OCI-LY1 (cell line): ENCODE results near the gene SEPTIN5.
A peak's percentile ranks its signal among the peaks of the same experiment; 100 is the strongest.
"Not testable (repeated sequence)": the region's sequence is repeated elsewhere in the genome, so short reads cannot be mapped to it uniquely, and the experiment has no call there.

Source experiments
- H2AFZ ChIP-seq: fragments of 200-600 bp; sonication (generic), shearing (Covaris generic); 2 replicates; pipeline ENCODE4 v1.6.0; 2014; ENCODE audit warnings: antibody characterized with exemption, mild to moderate bottlenecking, low read length
- H3F3A ChIP-seq: fragments of 200-600 bp; sonication (generic), shearing (Covaris generic); 2 replicates; pipeline ENCODE4 v1.6.0; 2014; ENCODE audit warnings: mild to moderate bottlenecking, antibody characterized with exemption, low read length, moderate library complexity; ENCODE audit not compliant: insufficient read depth
- H3K27ac ChIP-seq: fragments of 200-600 bp; sonication (generic); 2 replicates; pipeline ENCODE4 v1.5.1; 2014; ENCODE audit warnings: low read length, mixed run types, mild to moderate bottlenecking, low read depth; ENCODE audit not compliant: poor library complexity, severe bottlenecking
- H3K27me3 ChIP-seq: fragments of 200-600 bp; sonication (generic); 2 replicates; pipeline ENCODE4 v1.6.0; 2014; ENCODE audit warnings: antibody characterized with exemption, mild to moderate bottlenecking, low read length, moderate library complexity; ENCODE audit not compliant: insufficient read depth
- H3K36me3 ChIP-seq: fragments of 200-600 bp; sonication (generic); 2 replicates; pipeline ENCODE4 v1.6.1; 2014; ENCODE audit warnings: mild to moderate bottlenecking, antibody characterized with exemption, low read length, moderate library complexity, mixed read lengths; ENCODE audit not compliant: insufficient read depth
- H3K4me1 ChIP-seq: fragments of 200-600 bp; sonication (generic); 2 replicates; pipeline ENCODE4 v1.5.1; 2014; ENCODE audit warnings: mild to moderate bottlenecking, low read length, moderate library complexity; ENCODE audit not compliant: insufficient read depth, severe bottlenecking
- H3K4me2 ChIP-seq: fragments of 200-600 bp; sonication (generic), shearing (Covaris generic); 2 replicates; pipeline ENCODE4 v1.6.1; 2014; ENCODE audit warnings: low read length
- H3K4me3 ChIP-seq: fragments of 200-600 bp; sonication (generic); 2 replicates; pipeline ENCODE4 v1.5.1; 2014; ENCODE audit warnings: low read length, low read depth, mild to moderate bottlenecking, mixed read lengths; ENCODE audit not compliant: poor library complexity, severe bottlenecking
- H3K79me2 ChIP-seq: fragments of 200-600 bp; shearing (Covaris generic); 2 replicates; pipeline ENCODE4 v1.6.1; 2016; ENCODE audit warnings: mixed run types, low read length, mixed read lengths; ENCODE audit not compliant: insufficient read depth
- H3K9ac ChIP-seq: fragments of 200-600 bp; sonication (generic), shearing (Covaris generic); 2 replicates; pipeline ENCODE4 v1.6.1; 2014; ENCODE audit warnings: mild to moderate bottlenecking, low read length, mixed read lengths
- H3K9me2 ChIP-seq: fragments of 200-600 bp; sonication (generic), shearing (Covaris generic); 2 replicates; pipeline ENCODE4 v1.6.1; 2014; ENCODE audit warnings: low read depth, mild to moderate bottlenecking, low read length, mixed read lengths
- H3K9me3 ChIP-seq: fragments of 200-600 bp; shearing (Covaris generic); 2 replicates; pipeline ENCODE4 v1.6.1; 2014; ENCODE audit warnings: low read length, mixed read lengths
- H4K20me1 ChIP-seq: fragments of 200-600 bp; sonication (generic), shearing (Covaris generic); 2 replicates; pipeline ENCODE4 v1.6.0; 2016; ENCODE audit warnings: mild to moderate bottlenecking, low read length; ENCODE audit not compliant: insufficient read depth
- EZH2 ChIP-seq: fragments of 200-600 bp; sonication (generic), shearing (Covaris generic); IDR thresholded peaks from 2 replicates; pipeline ENCODE4 v1.8.0; 2017; ENCODE audit warnings: borderline replicate concordance, mixed run types, mild to moderate bottlenecking, antibody characterized with exemption, low read length, moderate library complexity, mixed read lengths
- TF ChIP-seq, protein P1 (sequence below): fragments of 200-600 bp; sonication (generic), shearing (Covaris generic); IDR thresholded peaks from 2 replicates; pipeline ENCODE4 v1.5.1; 2017; ENCODE audit warnings: mild to moderate bottlenecking, antibody characterized with exemption, low read length, moderate library complexity, mixed read lengths

Gene SEPTIN5

DNA sequence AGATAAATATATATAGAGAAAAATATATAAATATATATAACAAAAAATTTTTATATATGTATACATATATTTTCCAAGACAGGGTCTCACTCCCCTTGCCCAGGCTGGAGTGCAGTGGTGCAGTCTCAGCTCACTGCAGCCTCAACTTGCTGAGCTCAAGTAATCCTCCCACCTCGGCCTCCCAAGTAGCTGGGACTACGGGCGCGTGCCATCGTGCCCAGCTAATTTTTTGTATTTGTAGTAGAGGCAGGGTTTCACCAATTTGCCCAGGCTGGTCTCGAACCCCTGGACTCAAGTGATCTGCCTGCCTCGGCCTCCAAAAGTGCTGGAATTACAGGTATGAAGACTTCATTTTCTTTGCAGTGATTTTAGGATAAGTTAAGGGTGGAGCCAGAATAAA lies 38.9 kb upstream of the SEPTIN5 start:
- H3K36me3 ChIP-seq: no peaks in the 10 kb centered on the region
- no peaks in the 10 kb centered on the region for H3K9me2 ChIP-seq
- no peak overlapping the region for H3K4me2 ChIP-seq
- TF ChIP-seq, protein P1, sequence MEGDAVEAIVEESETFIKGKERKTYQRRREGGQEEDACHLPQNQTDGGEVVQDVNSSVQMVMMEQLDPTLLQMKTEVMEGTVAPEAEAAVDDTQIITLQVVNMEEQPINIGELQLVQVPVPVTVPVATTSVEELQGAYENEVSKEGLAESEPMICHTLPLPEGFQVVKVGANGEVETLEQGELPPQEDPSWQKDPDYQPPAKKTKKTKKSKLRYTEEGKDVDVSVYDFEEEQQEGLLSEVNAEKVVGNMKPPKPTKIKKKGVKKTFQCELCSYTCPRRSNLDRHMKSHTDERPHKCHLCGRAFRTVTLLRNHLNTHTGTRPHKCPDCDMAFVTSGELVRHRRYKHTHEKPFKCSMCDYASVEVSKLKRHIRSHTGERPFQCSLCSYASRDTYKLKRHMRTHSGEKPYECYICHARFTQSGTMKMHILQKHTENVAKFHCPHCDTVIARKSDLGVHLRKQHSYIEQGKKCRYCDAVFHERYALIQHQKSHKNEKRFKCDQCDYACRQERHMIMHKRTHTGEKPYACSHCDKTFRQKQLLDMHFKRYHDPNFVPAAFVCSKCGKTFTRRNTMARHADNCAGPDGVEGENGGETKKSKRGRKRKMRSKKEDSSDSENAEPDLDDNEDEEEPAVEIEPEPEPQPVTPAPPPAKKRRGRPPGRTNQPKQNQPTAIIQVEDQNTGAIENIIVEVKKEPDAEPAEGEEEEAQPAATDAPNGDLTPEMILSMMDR: no peak
- no peak for TF ChIP-seq EZH2
- no peaks in the 10 kb centered on the region for H4K20me1 ChIP-seq
- H3K79me2 ChIP-seq: no peaks in the 10 kb centered on the region
- H3K4me3 ChIP-seq: no peak overlapping the region
- H3K27me3 ChIP-seq: peaks cover 4% of the 10 kb centered on the region; the same call in 1 of the 2 replicates
- no peaks in the 10 kb centered on the region for H3K4me1 ChIP-seq
- no peaks in the 10 kb centered on the region for H3F3A ChIP-seq
- H2AFZ ChIP-seq: no peak overlapping the region
- H3K27ac ChIP-seq: no peak overlapping the region
- no peak overlapping the region for H3K9ac ChIP-seq
- 0 out of 2 replicates have a peak, but pooled peaks cover 2% of the 10 kb centered on the region for H3K9me3 ChIP-seq

DNA sequence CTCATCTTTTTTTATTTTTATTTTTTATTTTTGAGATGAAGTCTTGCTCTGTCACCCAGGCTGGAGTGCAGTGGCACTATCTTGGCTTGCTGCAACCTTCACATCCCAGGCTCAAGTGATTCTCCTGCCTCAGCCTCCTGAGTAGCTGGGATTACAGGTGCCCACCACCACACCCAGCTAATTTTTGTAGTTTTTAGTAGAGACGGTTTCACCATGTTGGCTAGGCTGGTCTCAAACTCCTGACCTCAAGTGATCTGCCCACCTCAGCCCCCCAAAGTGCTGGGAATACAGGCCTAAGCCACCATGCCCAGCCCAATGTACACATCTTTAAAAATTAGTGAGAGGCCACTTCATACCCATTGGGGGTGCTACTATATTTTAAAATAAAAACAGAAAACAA lies 37.9 kb upstream of the SEPTIN5 start:
- not testable (repeated sequence) for H3K9me3 ChIP-seq, H3K27me3 ChIP-seq, H3K36me3 ChIP-seq, H3K9me2 ChIP-seq, H3K9ac ChIP-seq, H3K27ac ChIP-seq, H3K4me3 ChIP-seq, H3K4me2 ChIP-seq, H3F3A ChIP-seq, H3K79me2 ChIP-seq, H3K4me1 ChIP-seq, H2AFZ ChIP-seq, H4K20me1 ChIP-seq

DNA sequence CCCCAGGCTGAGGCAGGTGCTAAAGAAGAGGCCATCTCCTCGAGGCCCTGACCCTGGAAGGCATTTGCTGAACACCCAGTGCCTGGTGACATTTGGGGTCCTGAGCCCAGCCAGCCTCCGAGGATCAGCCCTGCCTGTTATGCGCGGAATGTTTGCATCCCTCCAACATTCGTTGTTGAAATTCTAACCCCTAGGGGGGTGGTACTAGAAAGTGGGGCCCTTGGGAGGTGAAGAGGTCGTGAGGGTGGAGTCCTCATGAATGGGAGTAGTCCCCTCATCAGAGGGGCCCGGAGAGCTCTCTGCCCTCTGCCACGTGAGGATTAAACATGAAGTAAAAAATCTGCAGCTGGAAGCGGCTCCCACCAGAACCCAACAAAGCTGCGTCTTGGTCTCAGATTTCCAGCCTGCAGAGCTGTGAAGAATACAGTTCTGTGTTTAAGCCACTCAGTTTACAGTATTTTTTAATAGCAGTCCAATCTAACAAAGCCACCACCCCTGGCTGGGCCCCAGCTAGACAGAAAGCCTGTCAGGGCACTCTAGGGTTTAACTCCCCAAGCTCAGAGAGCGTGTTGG lies 35.3 kb upstream of the SEPTIN5 start:
- H3K27ac ChIP-seq: no peak overlapping the region
- TF ChIP-seq EZH2: no peak
- no peak overlapping the region for H3K4me2 ChIP-seq
- no peak overlapping the region for H2AFZ ChIP-seq
- no peaks in the 10 kb centered on the region for H3K4me1 ChIP-seq
- H3K27me3 ChIP-seq: peaks cover 10% of the 10 kb centered on the region; the same call in 1 of the 2 replicates
- H3K36me3 ChIP-seq: no peaks in the 10 kb centered on the region; the same call in 1 of the 2 replicates
- H3K79me2 ChIP-seq: no peaks in the 10 kb centered on the region
- H3K9me3 ChIP-seq: 0 out of 2 replicates have a peak, but pooled peaks cover 8% of the 10 kb centered on the region
- H3K9ac ChIP-seq: no peak overlapping the region
- no peak overlapping the region for H3K4me3 ChIP-seq
- no peaks in the 10 kb centered on the region for H4K20me1 ChIP-seq
- no peaks in the 10 kb centered on the region for H3K9me2 ChIP-seq
- no peaks in the 10 kb centered on the region for H3F3A ChIP-seq

DNA sequence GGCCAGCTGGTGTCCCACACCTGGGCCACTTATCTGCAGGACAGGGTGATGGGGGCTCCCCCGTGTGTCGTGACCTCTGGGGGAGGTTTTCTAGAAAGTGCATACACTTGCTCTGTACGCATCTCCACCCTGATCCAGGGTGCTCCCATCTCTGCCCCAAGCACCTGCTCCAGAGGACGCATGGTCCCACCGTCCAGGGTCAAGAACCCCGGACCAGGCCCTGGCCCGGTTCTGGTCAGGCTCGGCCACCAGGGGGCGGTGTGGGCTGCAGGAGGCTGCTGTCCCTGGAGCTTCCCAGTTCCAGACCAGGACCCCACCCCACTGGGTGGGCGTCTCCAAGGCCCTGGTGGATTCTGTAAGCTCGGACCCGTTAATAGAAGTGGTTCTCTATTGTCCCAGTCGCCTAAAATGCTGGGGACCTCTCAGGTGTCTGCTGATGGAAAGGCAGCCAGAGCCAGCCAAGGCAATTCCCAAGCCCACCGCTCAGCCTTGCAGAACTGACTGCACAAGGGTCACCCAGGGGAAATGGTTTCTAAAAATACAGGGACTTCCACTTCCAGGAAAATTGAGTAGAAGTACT lies 34.7 kb upstream of the SEPTIN5 start:
- H3K4me1 ChIP-seq: no peaks in the 10 kb centered on the region
- no peak overlapping the region for H2AFZ ChIP-seq
- TF ChIP-seq, protein P1: peak; percentile 79
- no peak for TF ChIP-seq EZH2
- no peaks in the 10 kb centered on the region for H3K79me2 ChIP-seq
- peaks cover 7% of the 10 kb centered on the region; the same call in 1 of the 2 replicates for H3K27me3 ChIP-seq
- H3K4me2 ChIP-seq: no peak overlapping the region
- H3F3A ChIP-seq: no peaks in the 10 kb centered on the region
- H3K9ac ChIP-seq: no peak overlapping the region
- no peaks in the 10 kb centered on the region; the same call in 1 of the 2 replicates for H3K36me3 ChIP-seq
- H4K20me1 ChIP-seq: no peaks in the 10 kb centered on the region
- no peak overlapping the region for H3K4me3 ChIP-seq
- no peaks in the 10 kb centered on the region for H3K9me2 ChIP-seq
- no peak overlapping the region for H3K27ac ChIP-seq
- H3K9me3 ChIP-seq: 0 out of 2 replicates have a peak, but pooled peaks cover 8% of the 10 kb centered on the region
